Naive thymus-derived CD4-positive, alpha-beta T cell (primary cell): Measurements from ENCODE around the gene ARRDC1. TPM values are rescaled to one million over a fixed set of nuclear protein-coding genes. Genes with fewer than 3 reads are reported as not detected.

Source experiments
- ATAC-seq: fragments of 150-1000 bp; cut with Tn5 transposase; 2 replicates; pipeline ENCODE4 v1.10.0; 2021; ENCODE audit warnings: mild to moderate bottlenecking, moderate library complexity
- CTCF ChIA-PET: fragments of 350-600 bp; sonication (Branson Sonifier 250); formaldehyde crosslinking; loops from one replicate; lab custom pipeline; 2021; ENCODE audit warnings: antibody characterized with exemption; lab: Charles Lee
- POLR2A ChIA-PET: fragments of 350-600 bp; sonication (Branson Sonifier 250); formaldehyde crosslinking; loops from one replicate; lab custom pipeline; 2021; ENCODE audit warnings: antibody characterized with exemption, inconsistent platforms; lab: Charles Lee
- DNase-seq, 9 donors: peaks; one replicate each; pipeline versions ENCODE4 v3.0.0 to v3.0.0-alpha.2; 2020 to 2022; ENCODE audit warnings: mixed read lengths in 1 of 9
- H3K27ac ChIP-seq: one replicate; pipeline ENCODE4 v1.7.0; 2013; ENCODE audit warnings: mild to moderate bottlenecking, low read depth, low read length, moderate library complexity
- H3K27me3 ChIP-seq, 2 donors: one replicate each; pipeline ENCODE4 v1.7.0; 2013; ENCODE audit warnings: low read length in 2 of 2, mild to moderate bottlenecking in 2 of 2, moderate library complexity in 2 of 2; ENCODE audit not compliant: control insufficient read depth in 2 of 2, insufficient read depth in 2 of 2
- H3K36me3 ChIP-seq, 3 experiments: 1 replicate in 2 of 3; 2 replicates in 1 of 3; pipeline ENCODE4 v1.7.0; 2013; ENCODE audit warnings: low read length in 3 of 3, mild to moderate bottlenecking in 3 of 3, moderate library complexity in 1 of 3; ENCODE audit not compliant: insufficient read depth in 3 of 3, control insufficient read depth in 2 of 3
- H3K4me1 ChIP-seq, 2 donors: one replicate each; pipeline ENCODE4 v1.7.0; 2013; ENCODE audit warnings: low read length in 2 of 2, mild to moderate bottlenecking in 2 of 2, moderate library complexity in 1 of 2; ENCODE audit not compliant: control insufficient read depth in 2 of 2, insufficient read depth in 2 of 2
- H3K4me3 ChIP-seq: 2 replicates; pipeline ENCODE4 v1.7.0; 2013; ENCODE audit warnings: mild to moderate bottlenecking, low read length
- H3K9me3 ChIP-seq, 3 experiments: 1 replicate in 2 of 3; 2 replicates in 1 of 3; pipeline ENCODE4 v1.7.0; 2013; ENCODE audit warnings: low read length in 3 of 3; ENCODE audit not compliant: control insufficient read depth in 2 of 3
- H3K27ac Mint-ChIP-seq, 9 donors: one replicate each; pipeline ENCODE4 v1.8.0; 2020 to 2022; ENCODE audit warnings: mixed read lengths in 9 of 9, mild to moderate bottlenecking in 8 of 9, moderate library complexity in 5 of 9, inconsistent platforms in 2 of 9
- H3K27me3 Mint-ChIP-seq, 5 donors: one replicate each; pipeline ENCODE4 v1.8.0; 2021 to 2022; ENCODE audit warnings: mixed read lengths in 5 of 5, mild to moderate bottlenecking in 1 of 5
- H3K36me3 Mint-ChIP-seq, 5 donors: one replicate each; pipeline ENCODE4 v1.8.0; 2020 to 2022; ENCODE audit warnings: mixed read lengths in 5 of 5, mild to moderate bottlenecking in 3 of 5, inconsistent platforms in 1 of 5
- H3K4me1 Mint-ChIP-seq, 7 donors: one replicate each; pipeline ENCODE4 v1.8.0; 2020 to 2022; ENCODE audit warnings: mixed read lengths in 7 of 7, mild to moderate bottlenecking in 3 of 7, inconsistent platforms in 1 of 7
- H3K4me3 Mint-ChIP-seq, 10 donors: one replicate each; pipeline ENCODE4 v1.8.0; 2020 to 2022; ENCODE audit warnings: mild to moderate bottlenecking in 10 of 10, mixed read lengths in 10 of 10, moderate library complexity in 6 of 10, inconsistent platforms in 2 of 10
- H3K9me3 Mint-ChIP-seq, 11 donors: one replicate each; pipeline ENCODE4 v1.8.0; 2020 to 2022; ENCODE audit warnings: mixed read lengths in 11 of 11, mild to moderate bottlenecking in 4 of 11, inconsistent platforms in 1 of 11, moderate library complexity in 1 of 11
- intact Hi-C, 2 donors: fragments of 100-400 bp; cut with micrococcal nuclease; formaldehyde crosslinking; loops; one replicate each; pipeline ENCODE4 v1.15.1; 2023
- polyA plus RNA-seq, 2 donors: library from polyadenylated mRNA; unstranded; fragments of 300-500 nt; fragmentation: Illumina TruSeq; gene quantifications; one replicate each; pipeline ENCODE4 v1.2.3, GENCODE V29; 2021
- total RNA-seq, 6 experiments: library from RNA in 5 of 6; stranded (reverse) in 5 of 6; gene quantifications; 1 replicate in 5 of 6; 2 replicates in 1 of 6; pipeline ENCODE4 v1.2.3 and lab custom pipeline; 2021 to 2026

The ARRDC1 gene
- total and polyA plus RNA-seq, 7 experiments from 2014 or later, result 35.2 to 126 (median 77.1) TPM

DNA sequence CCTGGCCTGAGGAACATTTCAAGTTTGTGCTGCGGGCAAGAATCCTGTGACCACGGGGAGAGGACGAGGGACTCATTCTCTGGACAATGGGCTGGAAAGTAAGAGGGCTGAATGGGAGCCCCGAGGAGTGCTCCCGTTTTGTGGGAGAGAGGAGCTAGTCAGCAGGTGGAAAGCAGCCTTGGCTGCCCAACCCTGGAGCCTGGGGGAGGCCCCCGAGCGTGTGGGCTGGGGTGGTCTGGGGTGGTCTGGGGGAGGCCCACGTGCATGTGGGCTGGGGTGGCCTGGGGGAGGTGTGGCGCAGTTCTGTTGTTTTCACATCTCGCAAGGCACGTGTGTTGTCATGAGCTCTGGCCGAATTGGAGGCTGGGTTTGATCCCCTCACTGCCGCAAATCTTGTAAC is 40.9 kb downstream of the ARRDC1 start:
- H3K4me1 ChIP-seq, result peaks cover 3 to 11% of the 10 kb centered on the region in 2 donors
- intact Hi-C loops, result no loop called here
- no peak for ATAC-seq
- no peak for DNase-seq
- Mint-ChIP-seq H3K27ac (peak overlapping the region in 6 of 9 donors; percentile 4 to 83 (median 64)), H3K27me3 (no peaks in the 10 kb centered on the region), H3K4me1 (peaks cover 39 to 66% (median 54%) of the 10 kb centered on the region in 7 donors), H3K4me3 (peak overlapping the region in 5 of 10 donors; percentile 17 to 70 (median 27)), H3K9me3 (no peaks in the 10 kb centered on the region), H3K36me3 (peaks cover 19 to 33% (median 21%) of the 10 kb centered on the region in 5 donors)
- H3K27me3 ChIP-seq, result no peaks in the 10 kb centered on the region
- POLR2A ChIA-PET, result interaction anchor here (0.5 kb wide), 1 partner anchor 79 kb away, joined by 3 read pairs; no protein-coding TSS in a partner anchor
- no peak overlapping the region for H3K4me3 ChIP-seq
- no peaks in the 10 kb centered on the region for H3K9me3 ChIP-seq
- H3K36me3 ChIP-seq, result peaks cover 0 to 29% (median 0%) of the 10 kb centered on the region in 3 experiments
- H3K27ac ChIP-seq, result no peak overlapping the region
- CTCF ChIA-PET, result interaction anchor here (0.6 kb wide), 1 partner anchor 110 kb away, joined by 3 read pairs; no protein-coding TSS in a partner anchor

- Mint-ChIP-seq H3K4me3 (peak overlapping the region; percentile 36 to 79 (median 68)), H3K27me3 (no peaks in the 10 kb centered on the region), H3K4me1 (peaks cover 35 to 59% (median 51%) of the 10 kb centered on the region in 7 donors), H3K9me3 (no peaks in the 10 kb centered on the region), H3K36me3 (peaks cover 16 to 35% (median 20%) of the 10 kb centered on the region in 5 donors), H3K27ac (peak overlapping the region; percentile 4 to 89 (median 62))
- DNase-seq (peak in 4 of 9 donors; percentile 16 to 32 (median 24)), ATAC-seq (peak; percentile 70)
- H3K9me3 ChIP-seq, result no peaks in the 10 kb centered on the region
- H3K27me3 ChIP-seq, result no peaks in the 10 kb centered on the region
- ChIA-PET CTCF (interaction anchor here (0.6 to 1.7 kb wide), 4 partner anchors 21 to 111 kb away, joined by 3 to 5 read pairs (median 4); no protein-coding TSS in a partner anchor), POLR2A (interaction anchor here (0.5 to 1.1 kb wide), 2 partner anchors 21 to 78 kb away, joined by 3 to 7 read pairs; no protein-coding TSS in a partner anchor)
- peaks cover 3 to 11% of the 10 kb centered on the region in 2 donors for H3K4me1 ChIP-seq
- H3K4me3 ChIP-seq, result no peak overlapping the region
- no peak overlapping the region for H3K27ac ChIP-seq
- H3K36me3 ChIP-seq, result peaks cover 0 to 26% (median 0%) of the 10 kb centered on the region in 3 experiments
- intact Hi-C loops, result no loop called here
Observed at GRCh38 chr9:137647096-137647714, 41.7 kb downstream of the ARRDC1 start.

GRCh38 chr9:137648396-137648795 is 42.9 kb downstream of the ARRDC1 start:
- DNase-seq (no peak), ATAC-seq (no peak)
- H3K36me3 Mint-ChIP-seq, result peaks cover 15 to 33% (median 20%) of the 10 kb centered on the region in 5 donors
- Histone ChIP-seq H3K4me1 (peaks cover 3 to 11% of the 10 kb centered on the region in 2 donors), H3K36me3 (peaks cover 0 to 24% (median 0%) of the 10 kb centered on the region in 3 experiments), H3K9me3 (no peaks in the 10 kb centered on the region), H3K27ac (no peak overlapping the region), H3K4me3 (no peak overlapping the region), H3K27me3 (no peaks in the 10 kb centered on the region)
- H3K9me3 Mint-ChIP-seq, result no peaks in the 10 kb centered on the region
- H3K27ac Mint-ChIP-seq, result peak overlapping the region in 2 of 9 donors; percentile 16 to 49
- peaks cover 30 to 54% (median 48%) of the 10 kb centered on the region in 7 donors for H3K4me1 Mint-ChIP-seq
- H3K27me3 Mint-ChIP-seq, result no peaks in the 10 kb centered on the region
- intact Hi-C loops, result no loop called here
- CTCF ChIA-PET, result interaction anchor here (1.7 kb wide), 1 partner anchor 28 kb away, joined by 5 read pairs; no protein-coding TSS in a partner anchor
- H3K4me3 Mint-ChIP-seq, result peak overlapping the region in 1 of 10 donors; percentile 7
- POLR2A ChIA-PET, result no interaction called here

DNA sequence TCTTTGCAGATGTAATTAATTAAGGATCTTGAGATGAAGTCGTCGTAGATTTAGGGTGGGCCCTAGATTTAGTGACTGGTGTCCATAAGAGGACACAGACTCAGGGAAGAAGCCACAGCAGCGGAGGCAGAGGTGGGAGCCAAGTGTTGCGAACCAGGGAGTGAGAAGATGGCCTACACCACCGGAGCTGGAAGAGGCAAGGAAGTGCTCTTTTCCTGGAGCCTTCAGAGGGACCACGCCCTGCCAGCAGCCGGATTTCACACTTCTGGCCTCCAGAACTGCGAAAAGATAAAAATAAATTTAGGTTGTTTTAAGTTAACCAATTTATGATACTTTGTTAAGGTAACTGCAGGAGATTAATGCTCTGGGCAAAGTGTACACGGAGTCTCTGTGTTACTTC is 44.1 kb downstream of the ARRDC1 start:
- H3K27ac ChIP-seq, result no peak overlapping the region
- no peak for DNase-seq
- Mint-ChIP-seq H3K4me1 (peaks cover 30 to 50% (median 45%) of the 10 kb centered on the region in 7 donors), H3K27me3 (no peaks in the 10 kb centered on the region), H3K4me3 (no peak overlapping the region), H3K27ac (peak overlapping the region in 1 of 9 donors; percentile 63), H3K36me3 (peaks cover 13 to 34% (median 15%) of the 10 kb centered on the region in 5 donors), H3K9me3 (no peaks in the 10 kb centered on the region)
- H3K27me3 ChIP-seq, result no peaks in the 10 kb centered on the region
- ATAC-seq, result no peak
- H3K36me3 ChIP-seq, result peaks cover 0 to 27% (median 0%) of the 10 kb centered on the region in 3 experiments
- no peak overlapping the region for H3K4me3 ChIP-seq
- CTCF ChIA-PET, result no interaction called here
- H3K9me3 ChIP-seq, result no peaks in the 10 kb centered on the region
- H3K4me1 ChIP-seq, result peaks cover 3 to 11% of the 10 kb centered on the region in 2 donors
- intact Hi-C loops, result no loop called here
- POLR2A ChIA-PET, result no interaction called here

DNA sequence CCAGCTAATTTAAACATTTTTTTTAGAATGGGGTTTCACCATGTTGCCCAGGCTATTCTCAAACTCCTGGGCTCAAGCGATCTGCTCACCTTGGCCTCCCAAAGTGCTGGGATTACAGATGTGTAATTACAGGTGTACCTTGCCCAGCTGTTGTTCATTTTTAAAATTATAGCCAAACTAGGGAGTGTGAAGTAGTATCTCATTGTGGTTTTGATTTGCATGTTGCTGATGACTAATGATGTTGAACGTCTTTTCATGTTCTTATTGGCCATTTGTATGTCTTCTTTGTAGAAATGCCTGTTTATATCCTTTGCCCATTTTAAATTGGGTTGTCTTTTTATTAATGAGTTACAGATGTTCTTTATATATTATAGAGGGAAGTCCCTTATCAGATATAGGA is 44.8 kb downstream of the ARRDC1 start:
- intact Hi-C loops, result no loop called here
- peaks cover 13 to 35% (median 16%) of the 10 kb centered on the region in 5 donors for H3K36me3 Mint-ChIP-seq
- no peaks in the 10 kb centered on the region for H3K27me3 Mint-ChIP-seq
- Histone ChIP-seq H3K36me3 (peaks cover 0 to 34% (median 0%) of the 10 kb centered on the region in 3 experiments), H3K27ac (no peak overlapping the region), H3K27me3 (no peaks in the 10 kb centered on the region), H3K9me3 (no peaks in the 10 kb centered on the region), H3K4me1 (peaks cover 3 to 11% of the 10 kb centered on the region in 2 donors), H3K4me3 (no peak overlapping the region)
- H3K4me3 Mint-ChIP-seq, result peak overlapping the region in 1 of 10 donors; percentile 5
- H3K4me1 Mint-ChIP-seq, result peaks cover 27 to 48% (median 44%) of the 10 kb centered on the region in 7 donors
- ChIA-PET CTCF (no interaction called here), POLR2A (no interaction called here)
- ATAC-seq (no peak), DNase-seq (no peak)
- peak overlapping the region in 1 of 9 donors; percentile 59 for H3K27ac Mint-ChIP-seq
- H3K9me3 Mint-ChIP-seq, result no peaks in the 10 kb centered on the region

DNA sequence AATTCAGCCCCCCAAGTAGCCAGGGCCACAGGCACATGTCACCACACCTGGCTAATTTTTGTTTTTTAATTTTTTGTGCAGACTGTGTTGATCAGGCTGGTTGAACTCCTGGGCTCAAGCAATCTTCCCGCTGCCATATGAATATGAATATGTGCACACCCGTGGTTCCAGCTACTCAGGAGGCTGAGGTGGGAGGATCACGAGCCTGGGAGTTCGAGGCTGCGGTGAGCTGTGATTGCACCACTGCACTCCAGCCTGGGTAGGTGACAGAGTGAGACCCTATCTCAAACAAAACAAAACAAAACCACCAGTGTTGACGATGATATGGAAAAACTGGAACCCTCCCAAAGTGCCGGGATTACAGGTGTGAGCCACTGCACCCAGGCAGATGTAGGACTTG is 45.3 kb downstream of the ARRDC1 start:
- no peak overlapping the region for H3K4me3 ChIP-seq
- intact Hi-C loops, result no loop called here
- peaks cover 13 to 35% (median 17%) of the 10 kb centered on the region in 5 donors for H3K36me3 Mint-ChIP-seq

More for the DNA sequence above, 45.3 kb downstream of the ARRDC1 start:
- peaks cover 3 to 11% of the 10 kb centered on the region in 2 donors for H3K4me1 ChIP-seq
- H3K27me3 Mint-ChIP-seq, result no peaks in the 10 kb centered on the region
- no peak overlapping the region for H3K27ac ChIP-seq
- DNase-seq (no peak), ATAC-seq (no peak)
- peaks cover 0 to 39% (median 0%) of the 10 kb centered on the region in 3 experiments for H3K36me3 ChIP-seq
- H3K27me3 ChIP-seq, result no peaks in the 10 kb centered on the region
- peaks cover 22 to 47% (median 42%) of the 10 kb centered on the region in 7 donors for H3K4me1 Mint-ChIP-seq
- POLR2A ChIA-PET, result no interaction called here
- CTCF ChIA-PET, result no interaction called here
- H3K9me3 ChIP-seq, result no peaks in the 10 kb centered on the region
- no peaks in the 10 kb centered on the region for H3K9me3 Mint-ChIP-seq
- H3K27ac Mint-ChIP-seq, result peak overlapping the region in 3 of 9 donors; percentile 7 to 42 (median 28)
- no peak overlapping the region for H3K4me3 Mint-ChIP-seq
